Measurements from ENCODE around the gene EEF1AKMT3. TPM values are rescaled to one million over a fixed set of nuclear protein-coding genes. Genes with fewer than 3 reads are reported as not detected.

The EEF1AKMT3 gene
- total RNA-seq, 1 experiment from 2014 or later: 9.3 TPM

- peaks cover 17% of the 10 kb centered on the region for H3K4me1 ChIP-seq (ENCODE audit: insufficient read depth, low read length)
Measured at GRCh38 chr12:57736741-57737466, 35.5 kb upstream of the EEF1AKMT3 start.

GRCh38 chr12:57737467-57738460 is 34.6 kb upstream of the EEF1AKMT3 start:
- H3K27me3 ChIP-seq (ENCODE audit: low read length): peaks cover 50% of the 10 kb centered on the region
- H3K9ac ChIP-seq (ENCODE audit: low read length): no peak overlapping the region
- intact Hi-C loops (cut with micrococcal nuclease): no loop called here
- no peaks in the 10 kb centered on the region for H3K9me2 ChIP-seq (replicated peaks; ENCODE audit: low read length)
- BruUV-seq (replicated peaks): no TSS peak
- H2AFZ ChIP-seq (ENCODE audit: low read length): no peak overlapping the region
- no peaks in the 10 kb centered on the region for H3K9me3 ChIP-seq (ENCODE audit: low read length)
- H4K20me1 ChIP-seq (ENCODE audit: low read length): no peaks in the 10 kb centered on the region
- no peaks in the 10 kb centered on the region for H3K79me2 ChIP-seq (ENCODE audit: low read length)
- no peaks in the 10 kb centered on the region for H3K36me3 ChIP-seq (ENCODE audit: low read depth, low read length)
- ChIA-PET CTCF (no interaction called here), POLR2A (ENCODE audit: unreplicated experiment) (no interaction called here)
- no peaks in the 10 kb centered on the region for H3F3A ChIP-seq (ENCODE audit: low read length, unreplicated experiment)
- H3K4me2 ChIP-seq (ENCODE audit: low read length): peak overlapping the region; percentile 87
- H3K27ac ChIP-seq (ENCODE audit: low read length): no peak overlapping the region
- TF ChIP-seq CTCF (conservative IDR thresholded peaks at IDR 0.05; ENCODE audit: low read depth, low read length): peak; percentile 9; the same call in 1 of the 2 replicates
- peak; percentile 52; the same call in 1 of the 2 replicates for TF ChIP-seq EZH2phosphoT487 (IDR thresholded peaks at IDR 0.05; ENCODE audit: borderline replicate concordance, low read length)
- peak; percentile 94 for TF ChIP-seq EZH2 (IDR thresholded peaks at IDR 0.05; ENCODE audit: low read length, unreplicated experiment)
- peaks cover 17% of the 10 kb centered on the region for H3K4me1 ChIP-seq (ENCODE audit: insufficient read depth, low read length)
- peak overlapping the region; percentile 64 for H3K4me3 ChIP-seq (ENCODE audit: low read length)
- peak; percentile 7; the same call in 1 of the 2 replicates for ATAC-seq
- DNase-seq: no peak

More at GRCh38 chr12:57736741-57737466, 35.5 kb upstream of the EEF1AKMT3 start:
- Histone ChIP-seq H3K79me2 (ENCODE audit: low read length) (no peaks in the 10 kb centered on the region), H3K9me2 (replicated peaks; ENCODE audit: low read length) (no peaks in the 10 kb centered on the region), H3K4me2 (ENCODE audit: low read length) (peak overlapping the region; percentile 87), H3K4me3 (ENCODE audit: low read length) (peak overlapping the region; percentile 64), H3K9ac (ENCODE audit: low read length) (no peak overlapping the region), H2AFZ (ENCODE audit: low read length) (peak overlapping the region; percentile 73; the same call in 1 of the 2 replicates), H3K9me3 (ENCODE audit: low read length) (no peaks in the 10 kb centered on the region), H4K20me1 (ENCODE audit: low read length) (no peaks in the 10 kb centered on the region), H3K27me3 (ENCODE audit: low read length) (peaks cover 50% of the 10 kb centered on the region), H3K27ac (ENCODE audit: low read length) (no peak overlapping the region), H3F3A (ENCODE audit: low read length, unreplicated experiment) (no peaks in the 10 kb centered on the region), H3K36me3 (ENCODE audit: low read depth, low read length) (no peaks in the 10 kb centered on the region)
- TF ChIP-seq EZH2phosphoT487 (IDR thresholded peaks at IDR 0.05; ENCODE audit: borderline replicate concordance, low read length) (peak; percentile 18; the same call in 1 of the 2 replicates), EZH2 (IDR thresholded peaks at IDR 0.05; ENCODE audit: low read length, unreplicated experiment) (no peak), CTCF (conservative IDR thresholded peaks at IDR 0.05; ENCODE audit: low read depth, low read length) (no peak)
- POLR2A ChIA-PET (ENCODE audit: unreplicated experiment): no interaction called here
- ATAC-seq: peak; percentile 18
- no TSS peak for BruUV-seq (replicated peaks)
- intact Hi-C loops (cut with micrococcal nuclease): no loop called here
- DNase-seq: no peak
- CTCF ChIA-PET: interaction anchor here (0.6 to 2.0 kb wide), 2 partner anchors 11 to 214 kb away, joined by 9 to 12 read pairs; no protein-coding TSS in a partner anchor
